Stimulated activated CD8-positive, alpha-beta memory T cell treated with anti-CD3 and anti-CD28 coated beads, Interleukin-7, amount 100 ng/mL, for 24 hours (primary cell): Measurements from ENCODE around the gene TPRKB.
"Not testable (repeated sequence)": the region's sequence is repeated elsewhere in the genome, so short reads cannot be mapped to it uniquely, and the experiment has no call there.

Experiments used
- DNase-seq: peaks from one replicate; pipeline ENCODE4 v3.0.0-alpha.2; 2020; ENCODE audit warnings: low read depth

The TPRKB gene

DNA sequence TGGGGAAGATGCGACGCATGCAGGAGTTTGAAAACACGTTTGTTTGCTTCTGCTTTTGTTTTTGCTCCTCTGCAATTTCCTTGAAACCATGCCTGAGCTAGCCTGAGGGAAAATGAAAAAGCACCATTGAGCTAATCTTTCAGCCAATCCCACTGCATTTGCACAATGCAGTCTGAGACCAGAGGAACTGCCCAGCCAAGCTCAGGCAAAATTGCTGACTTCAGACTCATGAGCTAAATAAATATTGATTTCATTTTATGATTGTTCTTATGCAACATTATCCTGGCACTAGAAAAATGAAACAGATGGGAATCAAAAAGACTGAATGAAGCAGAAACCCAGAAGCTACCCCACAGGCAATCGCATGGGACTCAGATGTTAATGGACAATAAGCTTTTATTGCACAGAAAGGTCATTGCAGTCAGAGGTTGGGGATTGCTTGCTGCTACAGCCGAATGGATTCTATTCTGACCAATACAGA lies 37.0 kb downstream of the TPRKB start:
- no peak for DNase-seq

DNA sequence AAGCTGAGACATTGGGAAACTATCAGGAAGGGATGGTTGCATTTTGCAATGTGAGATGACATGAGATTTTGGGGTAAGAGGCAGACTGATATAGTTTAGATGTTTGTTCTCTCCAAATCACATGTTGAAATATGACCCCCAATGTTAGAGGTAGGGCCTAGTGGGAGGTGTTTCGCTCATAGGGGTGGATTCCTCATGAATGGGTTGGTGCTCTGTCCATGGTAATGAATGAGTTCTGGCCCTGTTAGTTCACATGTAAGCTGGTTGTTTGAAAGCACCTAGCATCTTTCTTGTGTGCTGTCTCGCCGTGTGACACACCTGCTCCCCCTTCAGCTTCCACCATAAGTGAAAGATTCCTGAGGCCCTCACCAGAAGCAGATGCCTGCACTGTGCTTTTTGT lies 37.7 kb downstream of the TPRKB start:
- no peak for DNase-seq

DNA sequence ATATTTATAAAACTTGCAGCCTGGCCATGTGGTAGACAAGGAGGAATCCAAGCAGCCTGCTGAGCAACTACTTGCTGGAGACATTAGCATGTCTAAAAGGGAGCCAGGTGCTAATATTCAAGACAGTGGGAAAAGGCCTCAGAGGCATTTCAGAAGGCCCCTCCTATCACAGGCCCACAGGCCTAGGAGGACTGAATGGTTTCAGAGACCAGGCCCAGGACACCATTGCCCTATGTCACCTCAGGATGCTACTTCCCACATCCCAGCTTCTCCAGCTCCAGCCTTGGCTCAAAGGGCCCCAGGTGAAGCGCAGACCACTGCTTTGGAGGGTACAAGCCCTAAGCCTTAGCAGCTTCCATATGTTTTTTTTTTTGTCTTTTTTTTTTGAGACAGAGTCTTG lies 39.0 kb downstream of the TPRKB start:
- DNase-seq: no peak

DNA sequence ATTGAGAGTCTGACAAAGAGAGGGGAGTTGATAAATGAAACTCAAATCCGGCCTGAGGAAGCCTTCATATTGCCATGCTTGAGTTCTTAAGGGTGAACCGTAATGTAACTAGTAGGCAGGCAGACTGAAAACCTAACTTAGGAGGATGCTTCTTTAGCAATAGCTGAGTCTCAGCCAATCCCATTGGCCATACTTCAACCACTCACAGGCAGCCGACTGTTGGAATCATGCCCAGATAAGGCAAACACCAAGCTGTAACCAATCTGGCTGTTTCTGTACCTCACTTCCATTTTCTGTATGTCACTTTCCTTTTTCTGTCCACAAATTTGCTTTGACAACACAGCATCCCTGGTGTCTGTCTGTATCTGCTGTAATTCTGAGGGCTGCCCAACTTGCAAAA lies 39.5 kb downstream of the TPRKB start:
- no peak for DNase-seq

DNA sequence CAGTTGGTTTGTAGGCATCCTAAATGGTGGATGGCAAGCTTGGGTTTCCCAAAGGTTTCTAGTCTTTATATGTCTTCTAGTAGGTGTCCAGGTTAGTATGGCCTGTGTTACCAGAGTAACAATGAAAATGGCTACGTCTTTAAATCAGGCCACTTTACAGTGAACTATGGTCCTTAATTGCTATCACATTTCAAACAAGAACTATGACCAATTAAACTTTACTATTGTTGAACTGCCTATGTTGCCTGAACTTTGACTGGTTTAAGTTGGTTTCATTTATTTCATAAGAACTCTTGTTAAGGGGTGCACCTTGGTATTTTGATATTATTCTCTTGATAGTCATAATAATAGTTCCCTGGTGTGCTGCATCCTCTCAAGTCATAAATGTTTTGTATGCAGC lies 40.2 kb downstream of the TPRKB start:
- not testable (repeated sequence) for DNase-seq

DNA sequence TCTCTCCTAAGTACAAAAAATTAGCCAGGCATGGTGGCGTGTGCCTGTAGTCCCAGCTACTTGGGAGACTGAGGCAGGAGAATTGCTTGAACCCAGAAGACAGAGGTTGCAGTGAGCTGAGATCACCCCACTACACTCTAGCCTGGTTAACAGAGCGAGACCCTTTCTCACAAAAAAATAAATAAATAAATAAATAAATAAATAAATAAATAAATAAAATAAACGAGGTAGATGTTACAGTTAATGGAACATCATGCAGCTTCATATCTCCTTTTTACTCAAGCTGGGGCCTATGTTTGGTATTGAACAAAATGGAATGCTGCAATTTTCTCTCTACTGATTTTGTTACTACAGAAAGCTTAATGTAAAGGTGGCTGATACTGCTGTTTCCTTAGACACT lies 40.6 kb downstream of the TPRKB start:
- DNase-seq: not testable (repeated sequence)

DNA sequence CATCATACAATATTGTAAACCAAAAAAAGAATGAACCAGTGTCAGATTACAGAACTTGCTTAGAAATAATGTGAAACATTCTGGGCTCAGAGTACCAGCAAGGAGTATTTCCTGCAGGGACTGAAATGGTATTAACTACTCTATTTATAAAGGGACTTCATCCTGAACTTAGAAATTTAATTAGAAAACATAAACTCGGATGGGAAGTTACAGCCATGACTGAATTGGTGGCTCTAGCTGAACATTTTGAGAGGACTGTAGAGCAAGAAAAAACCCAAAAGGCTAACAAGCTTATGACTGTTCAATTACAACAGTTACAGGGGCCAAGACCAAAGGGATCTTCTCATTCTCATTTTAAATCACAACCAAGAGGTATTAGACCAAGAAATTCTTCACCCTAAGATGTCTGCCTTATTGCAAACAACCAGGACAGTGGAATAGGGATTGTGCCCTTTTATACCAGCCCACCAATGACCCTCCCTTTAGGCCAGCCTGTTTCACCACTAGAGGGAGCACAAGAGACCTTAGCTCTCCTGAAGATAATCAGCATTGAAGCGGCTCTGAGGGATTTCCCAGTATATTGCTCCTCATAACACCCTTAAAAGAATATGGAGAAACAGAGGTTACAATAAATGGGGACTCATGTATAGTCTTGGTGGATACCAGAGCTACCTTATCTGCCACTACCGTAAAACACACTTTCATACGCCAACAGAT lies 46.6 kb downstream of the TPRKB start:
- not testable (repeated sequence) for DNase-seq

DNA sequence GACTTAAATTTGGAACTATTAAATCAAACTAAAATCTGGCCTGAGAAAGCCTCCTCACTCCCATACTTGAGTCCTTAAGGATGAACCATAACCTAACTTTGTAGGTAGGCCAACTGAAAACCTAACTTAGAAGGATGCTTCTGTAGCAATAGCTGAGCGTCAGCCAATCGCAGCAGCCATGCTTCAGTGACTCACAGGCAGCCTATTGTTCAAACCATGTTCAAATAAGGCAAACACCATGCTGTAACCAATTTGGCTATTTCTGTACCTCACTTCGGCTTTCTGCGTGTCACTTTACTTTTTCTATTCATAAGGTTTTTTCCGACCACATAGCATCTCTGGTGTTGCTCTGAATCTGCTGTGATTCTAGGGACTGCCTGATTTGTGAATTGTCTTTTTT lies 48.7 kb downstream of the TPRKB start:
- DNase-seq: not testable (repeated sequence)

DNA sequence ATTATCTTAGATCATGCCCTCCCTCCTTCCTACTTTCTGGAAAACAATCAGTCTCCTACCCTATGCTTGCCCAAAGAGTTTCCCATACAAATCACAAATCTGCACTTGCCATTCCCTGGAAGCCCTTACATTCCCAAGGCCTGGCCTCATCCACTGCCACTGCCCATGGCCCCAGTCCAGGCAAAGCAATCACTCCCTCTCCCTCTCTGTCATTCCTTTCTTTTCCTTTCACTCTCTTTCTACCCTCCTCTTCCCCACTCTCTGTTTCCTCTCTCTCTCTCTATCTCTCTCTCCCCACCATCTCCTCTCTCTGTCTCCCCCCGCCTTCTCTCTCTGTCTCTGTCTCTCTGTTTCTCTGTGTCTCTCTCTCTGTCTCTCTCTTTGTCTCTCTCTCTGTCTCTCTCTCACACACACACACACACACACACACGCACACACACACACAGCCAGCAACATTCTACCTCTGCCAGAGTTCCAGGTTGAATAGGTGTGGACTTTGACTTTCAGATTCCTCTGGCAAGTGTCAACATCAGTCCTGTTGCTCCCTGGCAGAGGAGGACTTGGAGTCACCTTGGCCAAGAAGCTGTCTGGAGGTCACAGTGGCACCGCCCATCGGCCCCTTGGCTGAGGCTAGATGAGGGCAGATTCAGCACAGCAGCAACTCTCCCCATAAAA lies 51.2 kb downstream of the TPRKB start:
- no peak for DNase-seq

DNA sequence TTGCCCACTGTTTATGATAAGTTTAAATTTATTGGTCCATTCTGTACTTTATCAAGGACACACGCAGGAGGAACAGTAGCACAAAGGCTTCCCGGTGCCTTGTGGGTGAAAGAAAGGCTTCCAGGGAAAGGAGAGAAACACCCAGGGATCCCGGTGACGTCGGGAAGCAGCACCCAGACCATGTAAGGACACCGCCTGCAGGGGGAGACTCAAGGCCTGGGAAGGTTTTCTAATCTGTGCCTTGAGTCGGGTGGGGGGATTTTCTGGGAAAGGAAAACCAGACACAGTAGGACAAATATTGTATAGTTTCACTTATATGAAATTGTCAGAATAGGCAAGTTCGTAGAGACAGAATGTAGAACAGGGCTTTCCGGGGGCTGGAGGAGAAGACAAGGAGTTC lies 52.2 kb downstream of the TPRKB start:
- DNase-seq: not testable (repeated sequence)

DNA sequence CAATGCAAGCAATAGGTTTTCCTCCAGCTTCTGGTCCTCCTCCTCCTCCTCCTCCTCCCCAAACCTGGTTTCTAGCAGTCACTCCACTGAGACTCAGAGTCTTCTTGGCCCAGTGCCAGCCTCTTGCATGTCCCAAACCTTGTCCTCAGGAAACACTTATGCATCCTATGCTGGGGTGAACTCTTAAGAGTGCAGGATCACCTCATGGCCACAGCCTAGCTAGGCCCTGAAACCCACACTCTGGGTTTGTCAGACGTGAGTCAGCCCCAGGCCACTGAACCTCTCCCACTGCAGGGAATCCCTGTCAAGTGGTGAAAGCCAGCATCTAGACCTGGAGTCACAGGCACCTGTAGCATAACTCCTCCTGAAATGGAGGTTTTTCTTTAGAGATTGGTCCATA lies 52.8 kb downstream of the TPRKB start:
- DNase-seq: not testable (repeated sequence)

DNA sequence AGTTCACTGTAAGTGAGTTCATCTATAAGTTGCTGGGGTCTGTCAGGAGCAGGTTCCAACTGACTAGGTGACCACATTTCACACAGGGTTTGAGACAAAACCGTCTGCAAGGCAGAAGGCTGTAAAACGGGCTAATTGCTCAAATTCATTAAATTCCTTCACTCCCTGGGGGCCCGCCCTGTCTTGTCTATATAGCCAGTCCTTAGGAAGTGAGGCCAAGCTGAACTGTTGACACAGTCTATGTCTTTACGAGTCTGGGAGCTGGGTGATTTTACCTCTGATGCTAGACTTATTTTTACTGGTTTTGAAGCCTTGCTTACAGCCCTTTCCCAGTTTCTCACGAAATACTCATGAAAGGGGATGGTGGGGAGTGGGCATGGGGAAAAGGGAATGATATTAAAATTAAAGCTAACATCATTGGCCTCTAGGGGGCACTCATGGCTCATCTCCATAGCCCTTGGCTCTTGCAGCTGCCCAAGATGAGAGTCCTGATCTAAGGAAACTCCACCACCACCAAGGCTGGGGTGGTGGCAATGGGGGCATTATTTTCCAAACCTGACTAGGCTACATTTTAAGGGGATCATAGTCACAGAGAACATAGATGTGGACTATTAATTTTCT lies 57.1 kb downstream of the TPRKB start:
- DNase-seq: not testable (repeated sequence)
